ENCODE data around the gene LSM14A.

The LSM14A gene

GRCh38 chr19:34259367-34260095 is 87.2 kb downstream of the LSM14A start:
- DNase-seq = no peak

- DNase-seq = no peak
Observed at GRCh38 chr19:34260771-34261173, 88.5 kb downstream of the LSM14A start.

DNA sequence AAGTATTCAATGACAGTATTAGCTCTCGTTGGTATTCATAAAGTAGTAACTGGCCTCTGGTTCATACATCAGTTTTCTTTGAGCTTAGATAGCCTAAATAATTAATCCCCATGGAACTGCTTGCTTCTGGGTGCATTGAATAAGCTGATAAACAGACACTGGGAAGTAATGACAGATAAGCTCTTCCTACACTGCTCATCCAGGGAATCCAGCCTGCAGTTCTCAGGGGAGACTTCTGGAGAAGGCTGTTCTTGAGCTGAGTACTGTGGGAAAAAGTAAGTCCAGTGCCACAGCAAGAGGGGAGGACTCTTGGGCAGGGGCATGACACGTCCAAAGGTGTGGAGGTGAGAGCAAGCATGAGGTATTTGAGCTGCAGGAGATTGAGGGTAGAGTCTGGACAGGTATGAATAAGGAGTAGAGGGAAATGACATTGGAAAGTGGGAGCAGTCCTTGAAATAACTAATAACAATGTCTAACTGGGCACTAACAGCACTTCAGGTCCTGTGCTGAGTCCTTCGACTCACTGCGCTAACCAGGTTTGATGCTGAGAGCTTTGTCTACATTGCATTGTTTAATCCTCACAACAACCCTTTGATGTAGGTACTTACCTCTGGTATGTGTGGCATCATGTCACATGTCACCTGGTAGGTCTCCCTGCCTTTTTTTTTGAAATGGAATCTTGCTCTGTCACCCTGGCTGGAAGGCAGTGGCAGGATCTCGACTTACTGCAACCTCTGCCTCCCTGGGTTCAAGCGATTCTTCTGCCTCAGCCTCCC is 89.2 kb downstream of the LSM14A start:
- no peak for DNase-seq

DNA sequence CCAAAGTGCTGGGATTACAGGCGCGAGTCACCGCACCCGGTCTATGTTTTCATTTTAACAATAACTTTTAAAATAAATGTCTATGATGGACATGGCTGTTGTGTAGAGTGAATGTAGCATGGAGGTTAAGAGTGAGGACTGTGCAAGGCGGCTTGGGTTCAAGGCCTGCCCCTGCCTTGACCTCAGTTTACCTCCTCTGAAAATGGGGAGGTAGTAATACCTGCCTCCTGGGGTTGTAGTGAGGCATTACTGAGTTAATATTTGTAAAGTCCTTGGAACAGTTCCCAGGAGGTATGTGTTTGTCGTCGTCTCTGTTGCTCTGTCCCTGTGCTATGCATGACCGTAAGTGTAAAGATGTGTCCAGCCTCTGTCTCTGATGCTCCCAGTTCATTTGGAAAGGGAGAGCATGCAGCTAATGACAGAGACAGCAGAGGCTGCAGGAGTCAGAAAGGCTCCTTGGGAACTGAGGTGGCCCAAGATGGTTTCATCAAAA is 91.5 kb downstream of the LSM14A start:
- no peak for DNase-seq

- no peak for DNase-seq
Observed at GRCh38 chr19:34265221-34265650, 92.9 kb downstream of the LSM14A start.

GRCh38 chr19:34269081-34269480 is 96.8 kb downstream of the LSM14A start:
- no peak for DNase-seq

DNA sequence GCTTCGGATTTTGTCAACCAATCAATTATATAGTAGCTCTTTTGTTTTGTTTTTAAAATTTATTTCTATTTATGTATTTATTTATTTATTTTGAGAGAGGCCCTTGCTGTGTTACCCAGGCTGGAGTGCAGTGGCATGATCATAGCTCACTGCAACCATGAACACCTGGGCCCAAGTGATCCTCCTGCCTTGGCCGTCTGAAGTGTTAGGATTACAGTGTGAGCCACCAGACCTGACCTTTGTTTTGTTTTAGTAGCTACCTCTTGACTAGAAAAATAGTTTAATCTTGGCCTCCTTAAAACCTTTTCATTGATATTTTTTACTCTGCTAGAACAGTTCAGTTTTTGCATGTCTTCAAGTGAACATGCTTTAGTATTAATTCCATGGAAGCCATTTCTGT is 97.2 kb downstream of the LSM14A start:
- DNase-seq = no peak

DNA sequence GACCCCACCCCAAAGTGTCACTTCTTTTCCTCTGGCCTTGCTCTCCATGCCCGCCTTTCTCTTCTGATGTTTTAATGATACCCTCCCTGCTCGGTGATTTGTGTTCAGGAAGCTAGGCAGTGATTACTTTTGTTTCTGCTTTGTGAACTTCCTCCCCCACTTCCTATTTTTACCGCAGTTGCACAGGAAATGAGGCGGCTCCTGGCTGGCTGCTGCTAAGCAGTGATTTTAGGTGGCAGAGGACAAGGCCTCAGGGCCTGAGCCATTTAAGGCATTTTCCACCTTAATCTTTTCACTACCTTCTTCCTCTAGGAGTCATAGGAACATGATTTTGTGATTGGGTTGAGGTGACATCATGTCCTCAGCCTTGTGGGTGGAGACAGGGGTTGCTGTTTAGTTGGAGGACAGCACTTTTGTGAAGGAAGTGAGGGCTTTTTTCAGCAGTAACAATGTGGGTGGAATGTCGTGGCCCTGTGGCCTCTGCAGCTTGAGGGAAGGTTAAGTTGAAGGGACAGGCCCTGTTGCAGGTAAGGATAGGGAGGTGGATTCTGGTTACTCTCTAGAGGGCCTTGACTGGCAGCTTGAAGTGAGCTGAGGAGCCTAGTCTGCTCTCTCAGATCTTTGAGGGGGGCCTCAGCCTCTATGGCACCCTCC is 97.8 kb downstream of the LSM14A start:
- peak; percentile 65 for DNase-seq

DNA sequence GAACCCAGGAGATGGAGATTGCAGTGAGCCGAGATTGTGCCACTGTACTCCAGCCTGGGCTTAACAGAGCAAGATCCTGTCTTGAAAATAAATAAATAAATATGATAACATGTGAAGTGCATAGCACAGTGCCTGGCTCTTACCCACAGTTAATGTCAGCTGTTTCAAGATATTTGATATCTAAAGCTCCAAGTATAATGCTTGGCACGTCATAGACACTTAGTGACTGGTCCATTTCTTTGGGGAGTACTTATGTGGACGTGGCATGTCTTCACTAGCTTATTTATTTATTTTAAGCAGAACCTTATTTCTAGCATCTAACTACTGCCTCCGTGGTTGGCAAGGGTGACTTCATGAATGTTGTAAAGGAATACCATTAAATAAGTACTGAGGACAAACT is 100.8 kb downstream of the LSM14A start:
- DNase-seq = no peak

GRCh38 chr19:34274284-34274826 is 102.1 kb downstream of the LSM14A start:
- no peak for DNase-seq

- DNase-seq = no peak
Observed at GRCh38 chr19:34274827-34275625, 102.7 kb downstream of the LSM14A start.

DNA sequence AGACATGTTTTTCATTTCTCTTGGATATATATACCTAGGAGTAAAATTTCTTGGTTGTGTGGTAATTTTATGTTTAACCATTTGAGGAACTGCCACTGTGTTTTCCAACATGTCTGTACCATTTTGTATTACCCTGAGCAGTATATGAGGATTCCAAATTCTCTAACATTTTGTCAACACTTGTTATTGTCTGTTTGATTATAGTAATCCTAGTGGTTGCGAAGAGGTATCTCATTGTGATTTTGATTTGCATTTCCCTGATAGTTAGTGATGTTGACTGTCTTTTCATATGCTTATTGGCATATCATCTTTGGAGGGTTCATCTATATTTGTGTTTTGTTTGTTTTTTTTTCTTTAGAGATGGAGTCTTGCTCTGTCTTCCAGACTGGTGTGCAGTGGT is 103.4 kb downstream of the LSM14A start:
- no peak for DNase-seq

DNA sequence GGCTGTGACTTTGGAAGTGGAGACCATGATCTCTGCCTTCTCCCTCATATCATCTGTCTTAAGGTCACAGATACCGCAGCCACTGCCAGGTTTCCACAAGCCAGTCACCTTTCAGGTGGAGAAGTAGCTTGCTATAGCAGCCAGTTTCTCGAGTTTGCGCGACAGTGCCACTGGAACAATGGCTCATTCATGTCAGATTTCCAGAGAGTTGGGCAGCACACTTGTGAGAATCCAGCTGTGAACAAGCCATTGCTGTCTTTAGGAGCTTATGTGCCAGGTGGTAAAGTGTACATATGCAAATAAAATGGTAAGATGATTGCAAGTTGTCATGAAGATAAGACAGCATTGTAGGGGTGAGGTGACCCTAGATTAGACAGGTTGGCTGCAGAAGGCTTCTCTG is 104.3 kb downstream of the LSM14A start:
- no peak for DNase-seq

- DNase-seq = no peak
Observed at GRCh38 chr19:34277244-34277643, 104.9 kb downstream of the LSM14A start.

DNA sequence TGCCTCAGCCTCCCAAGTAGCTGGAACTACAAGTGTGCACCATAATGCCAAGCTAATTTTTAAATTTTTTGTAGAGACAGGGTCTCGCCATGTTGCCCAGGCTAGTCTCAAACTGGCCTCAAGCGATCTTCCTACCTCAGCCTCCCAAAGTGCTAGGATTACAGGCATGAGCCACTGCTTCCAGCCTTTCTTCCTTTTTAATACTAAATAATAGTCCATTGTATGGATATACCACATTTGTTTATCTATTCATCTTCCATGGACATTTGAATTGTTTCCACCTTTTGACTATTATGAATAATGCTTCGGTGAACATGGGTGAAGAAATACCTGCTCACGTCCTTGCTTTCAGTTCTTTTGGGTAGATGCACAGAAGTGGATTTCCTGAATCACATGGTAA is 106.5 kb downstream of the LSM14A start:
- DNase-seq = no peak
